HG03460 (cell line): ENCODE measurements around the gene USO1.
A peak's percentile ranks its signal among the peaks of the same experiment; 100 is the strongest.
"Not testable (repeated sequence)": the region's sequence is repeated elsewhere in the genome, so short reads cannot be mapped to it uniquely, and the experiment has no call there.

Source experiments
- ATAC-seq: cut with Tn5 transposase; IDR thresholded peaks from one replicate; pipeline ENCODE4 v1.9.1; 2021; ENCODE audit not compliant: unreplicated experiment

The USO1 gene

DNA sequence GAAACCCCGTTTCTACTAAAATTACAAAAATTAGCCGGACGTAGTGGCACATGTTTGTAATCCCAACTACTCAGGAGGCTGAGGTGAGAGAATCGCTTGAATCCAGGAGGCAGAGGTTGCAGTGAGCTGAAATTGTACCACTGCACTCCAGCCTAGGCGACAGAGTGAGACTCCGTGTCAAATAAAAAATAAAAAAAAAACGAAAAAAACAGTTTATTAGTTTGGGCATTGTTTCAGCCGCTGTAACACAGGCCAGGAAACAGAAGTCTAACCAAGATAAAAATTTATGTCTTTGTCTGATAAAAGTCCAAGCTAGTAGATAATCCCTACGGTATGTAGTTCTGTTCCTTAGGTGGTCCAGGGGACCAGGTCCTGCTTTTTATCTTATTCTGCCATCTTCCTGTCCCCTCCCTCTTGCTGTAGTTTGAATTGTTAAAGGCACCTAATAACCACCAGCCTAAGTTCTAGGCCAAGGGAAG lies 21.4 kb downstream of the USO1 start:
- ATAC-seq, result no peak

- no peak for ATAC-seq
Measured at GRCh38 chr4:75752637-75753036, 28.3 kb downstream of the USO1 start.

- no peak for ATAC-seq
Measured at GRCh38 chr4:75769036-75769435, 44.7 kb downstream of the USO1 start.

- no peak for ATAC-seq
Measured at GRCh38 chr4:75771607-75772006, 47.2 kb downstream of the USO1 start.

DNA sequence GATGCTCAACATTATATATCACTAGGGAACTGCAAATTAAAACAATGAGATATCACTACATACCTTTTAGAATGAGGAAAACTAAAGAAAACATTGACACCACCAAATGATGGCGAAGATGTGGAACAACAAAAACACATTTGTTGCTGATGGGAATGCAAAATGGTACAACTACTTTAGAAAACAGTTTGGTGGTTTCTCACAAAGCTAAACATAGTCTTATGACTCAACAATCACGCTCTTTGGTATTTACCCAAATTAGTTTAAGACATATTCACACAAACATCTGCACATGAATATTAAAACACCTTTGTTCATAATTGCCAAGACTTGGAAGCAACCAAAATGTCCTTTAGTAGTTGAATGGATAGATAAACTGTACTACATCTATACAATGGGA lies 53.2 kb downstream of the USO1 start:
- ATAC-seq, result no peak

DNA sequence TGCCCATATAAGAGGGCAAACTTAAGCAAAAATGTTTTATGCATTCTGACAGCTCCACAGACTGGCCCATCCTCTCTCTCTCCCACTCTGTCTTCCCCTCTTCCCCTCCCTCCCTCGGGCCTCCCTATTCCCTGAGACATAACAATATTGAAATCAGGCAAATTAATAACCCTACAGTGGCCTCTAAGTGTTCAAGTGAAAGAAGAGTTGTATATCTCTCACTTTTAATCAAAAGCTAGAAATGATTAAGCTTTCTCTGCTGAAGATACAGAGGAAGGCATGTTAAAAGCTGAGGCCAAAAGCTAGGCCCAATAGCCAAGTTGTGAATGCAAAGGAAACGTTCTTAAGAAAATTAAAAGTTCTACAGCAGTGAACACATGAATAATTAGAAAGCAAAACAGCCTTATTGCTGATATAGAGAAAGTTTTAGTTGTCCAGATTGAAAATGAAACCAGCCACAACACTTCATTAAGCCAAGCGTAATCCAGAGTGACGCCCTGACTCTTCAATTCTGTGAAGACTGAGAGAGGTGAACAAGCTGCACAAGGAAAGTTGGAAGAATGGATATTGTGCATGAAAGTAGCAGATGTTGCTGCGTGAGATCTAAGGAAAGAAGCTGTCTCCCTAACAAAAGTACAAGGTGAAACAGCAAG lies 54.9 kb downstream of the USO1 start:
- ATAC-seq, result no peak

DNA sequence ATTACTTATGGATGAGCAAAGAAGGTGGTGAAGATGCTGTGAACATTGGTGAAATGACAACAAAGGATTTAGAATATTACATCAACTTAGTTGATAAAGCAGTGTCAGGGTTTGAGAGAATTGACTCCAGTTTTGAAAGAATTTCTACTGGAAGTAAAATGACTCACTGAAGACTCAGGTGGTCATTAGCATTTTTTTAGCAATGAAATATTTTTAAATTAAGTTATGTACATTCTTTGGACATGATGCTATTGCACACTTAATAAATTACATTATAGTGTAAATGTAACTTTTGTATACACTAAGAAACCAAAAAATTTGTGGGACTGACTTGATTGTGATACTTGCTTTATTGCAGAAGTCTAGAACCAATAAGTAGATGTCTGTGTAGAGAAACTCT lies 56.9 kb downstream of the USO1 start:
- no peak for ATAC-seq

GRCh38 chr4:75786526-75786925 lies 62.1 kb downstream of the USO1 start:
- ATAC-seq, result peak; percentile 50

DNA sequence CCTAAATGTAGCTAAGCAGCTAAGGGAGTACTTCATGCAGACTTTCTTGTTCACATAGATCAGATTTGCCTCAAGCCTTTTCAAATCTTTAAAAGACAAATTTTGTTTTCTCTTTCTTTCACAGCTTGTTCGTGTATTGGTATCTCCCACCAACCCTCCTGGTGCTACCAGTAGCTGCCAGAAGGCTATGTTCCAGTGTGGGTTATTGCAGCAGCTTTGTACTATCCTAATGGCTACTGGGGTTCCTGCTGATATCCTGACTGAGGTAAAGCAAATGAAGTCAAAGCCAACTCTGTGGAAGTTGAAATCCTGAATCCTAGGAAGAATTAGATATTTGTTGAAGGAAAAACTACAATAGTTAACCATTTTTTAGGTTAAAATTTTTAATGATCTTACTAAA lies 62.6 kb downstream of the USO1 start:
- ATAC-seq, result peak; percentile 15

DNA sequence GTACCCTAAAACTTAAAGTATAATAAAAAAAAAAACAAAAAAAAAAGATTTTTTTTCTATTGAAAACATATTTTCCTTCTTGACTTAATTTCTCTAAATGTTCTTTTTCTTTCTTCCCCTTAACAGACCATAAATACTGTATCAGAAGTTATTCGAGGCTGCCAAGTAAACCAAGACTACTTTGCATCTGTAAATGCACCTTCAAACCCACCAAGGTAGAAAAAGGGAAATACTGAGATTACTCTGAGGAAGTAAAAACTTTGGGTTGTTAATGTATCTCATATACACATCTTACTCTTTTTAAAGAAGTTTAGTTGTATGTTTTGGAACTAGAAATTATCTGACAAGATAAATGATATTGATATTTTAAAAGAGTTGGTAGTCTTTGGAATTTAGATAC lies 65.6 kb downstream of the USO1 start:
- ATAC-seq, result no peak

DNA sequence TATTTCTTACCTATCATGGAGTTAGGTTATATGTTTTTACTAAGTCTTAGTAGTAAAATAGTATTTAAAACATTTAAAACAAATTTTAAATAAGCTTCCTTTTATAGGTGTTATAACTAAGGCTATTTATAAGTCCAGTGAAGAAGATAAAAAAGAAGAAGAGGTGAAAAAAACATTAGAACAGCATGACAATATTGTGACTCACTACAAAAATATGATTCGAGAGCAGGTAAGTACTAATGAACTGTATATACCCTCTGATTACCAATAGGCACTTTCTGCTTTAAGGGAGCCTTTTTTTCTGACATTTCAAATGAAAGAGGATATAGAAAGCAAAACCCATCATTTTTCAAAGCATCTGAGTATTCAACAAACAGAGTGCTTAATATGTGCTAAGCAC lies 76.6 kb downstream of the USO1 start:
- no peak for ATAC-seq

- not testable (repeated sequence) for ATAC-seq
Measured at GRCh38 chr4:75806035-75806434, 81.7 kb downstream of the USO1 start.

GRCh38 chr4:75817901-75818300 lies 93.5 kb downstream of the USO1 start:
- ATAC-seq, result no peak

DNA sequence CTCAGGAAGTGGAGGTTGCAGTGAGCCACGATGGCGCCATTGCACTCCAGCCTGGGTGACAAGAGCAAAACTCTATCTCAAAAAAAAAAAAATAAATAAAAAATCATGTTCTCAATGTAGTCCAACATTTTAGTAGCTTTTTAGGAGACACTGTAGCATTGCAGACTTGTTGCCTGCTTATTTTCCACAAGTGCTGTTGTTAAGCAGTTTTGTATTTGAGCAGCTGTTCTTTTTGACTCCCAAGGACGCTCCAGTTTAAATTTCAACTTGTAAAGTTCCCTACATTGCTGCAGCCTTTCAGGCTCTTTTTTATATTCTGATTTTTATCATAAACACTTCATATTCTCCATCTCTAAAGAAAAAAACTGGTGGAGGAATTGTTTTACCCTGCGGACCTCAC lies 94.7 kb downstream of the USO1 start:
- no peak for ATAC-seq

DNA sequence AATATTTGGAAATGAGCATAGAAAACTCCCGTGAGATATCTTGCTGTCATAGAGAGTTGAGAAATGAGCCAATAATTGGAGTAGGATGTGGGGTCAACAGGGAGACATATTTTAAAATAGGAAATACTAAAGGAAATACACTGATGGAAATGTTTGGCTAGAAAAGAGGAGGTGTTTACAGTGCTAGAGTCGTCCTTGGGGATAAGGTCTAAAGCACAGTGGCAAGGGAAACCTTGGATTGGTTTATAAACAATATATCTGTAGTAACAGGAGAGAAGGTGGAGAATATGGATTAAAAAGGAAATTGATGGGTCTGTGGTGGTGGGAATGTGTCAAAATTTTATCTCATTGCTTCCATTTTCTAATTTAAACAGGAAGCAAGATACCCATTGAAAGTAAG lies 95.8 kb downstream of the USO1 start:
- no peak for ATAC-seq

DNA sequence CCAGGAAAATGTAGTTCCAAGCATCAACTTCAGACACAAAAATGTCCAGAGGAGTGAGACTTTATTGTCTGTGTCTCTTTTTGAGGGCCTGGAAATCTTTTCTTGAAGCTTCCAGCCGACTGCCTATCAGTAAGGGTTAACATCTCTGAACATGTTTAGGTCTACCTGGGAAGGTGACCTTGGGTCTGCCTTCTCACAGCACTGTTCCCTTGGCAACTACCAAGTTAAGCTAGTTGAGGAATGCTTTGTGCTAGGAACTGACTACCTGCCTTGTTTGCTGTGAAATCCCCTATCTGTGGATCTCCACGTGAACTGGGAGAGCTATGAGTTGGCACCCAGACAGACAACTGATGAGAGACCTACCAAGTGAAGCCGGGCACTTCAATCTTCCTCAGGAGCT lies 96.3 kb downstream of the USO1 start:
- ATAC-seq, result no peak

- ATAC-seq, result no peak
Measured at GRCh38 chr4:75821216-75821615, 96.8 kb downstream of the USO1 start.

- no peak for ATAC-seq
Measured at GRCh38 chr4:75821966-75822365, 97.6 kb downstream of the USO1 start.

DNA sequence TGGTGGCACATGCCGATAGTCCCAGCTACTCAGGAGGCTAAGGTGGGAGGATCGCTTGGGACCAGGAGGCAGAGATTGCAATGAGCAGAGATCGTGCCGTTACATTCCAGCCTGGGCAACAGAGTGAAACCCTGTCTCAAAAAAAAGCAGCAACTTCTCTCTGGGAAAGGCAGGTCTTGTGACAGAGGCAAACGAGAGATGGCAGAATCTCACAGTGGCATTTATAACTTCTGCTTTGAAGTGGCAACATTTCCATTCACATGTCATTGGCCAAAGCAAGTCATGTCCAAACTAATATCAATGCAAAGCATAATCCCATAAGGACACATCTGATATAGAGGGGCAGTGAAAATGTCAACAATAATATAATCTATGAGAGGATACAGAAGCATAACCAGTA lies 98.0 kb downstream of the USO1 start:
- no peak for ATAC-seq

GRCh38 chr4:75823812-75824211 lies 99.4 kb downstream of the USO1 start:
- no peak for ATAC-seq

GRCh38 chr4:75830906-75831305 lies 106.5 kb downstream of the USO1 start:
- no peak for ATAC-seq

DNA sequence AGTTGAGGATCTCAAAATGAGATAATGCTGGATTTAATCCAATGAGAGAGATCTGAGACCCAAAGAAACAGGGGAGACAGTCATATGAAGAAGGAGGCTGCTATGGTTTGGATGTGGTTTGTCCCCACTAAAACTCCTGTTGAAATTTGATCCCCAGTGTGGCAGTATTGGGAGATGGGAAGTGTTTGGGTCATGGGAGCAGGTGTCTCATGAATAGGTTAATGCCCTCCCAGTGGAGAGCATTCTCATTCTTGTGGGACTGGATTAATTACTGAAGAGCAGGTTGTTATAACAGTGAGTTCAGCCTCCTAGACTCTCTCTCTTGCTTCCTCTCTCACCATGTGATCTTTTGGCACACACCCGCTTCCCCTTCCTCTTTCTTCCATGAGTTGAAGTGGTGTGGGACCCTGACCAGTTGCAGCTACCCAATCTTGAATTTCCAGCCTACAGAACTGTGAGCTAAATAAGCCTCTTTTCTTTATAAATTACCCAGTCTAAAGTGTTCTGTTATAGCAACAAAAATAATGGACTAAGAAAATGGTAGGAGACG lies 107.6 kb downstream of the USO1 start:
- ATAC-seq, result no peak
